OCI-LY7 (cell line): ENCODE data around the gene RNF130.

Experiments
- EZH2phosphoT487 ChIP-seq: fragments of 200-600 bp; sonication (generic); IDR thresholded peaks from 2 replicates; pipeline ENCODE4 v1.6.1; 2018; ENCODE audit warnings: low read depth, borderline replicate concordance, mild to moderate bottlenecking, mixed run types, antibody characterized with exemption, low read length, moderate library complexity, mixed read lengths
- TF ChIP-seq, protein P1 (sequence below): fragments of 200-600 bp; sonication (generic); conservative IDR thresholded peaks from 2 replicates; pipeline ENCODE4 v1.5.1; 2014; ENCODE audit warnings: mild to moderate bottlenecking, antibody characterized with exemption, low read length, moderate library complexity, mixed read lengths

DNA sequence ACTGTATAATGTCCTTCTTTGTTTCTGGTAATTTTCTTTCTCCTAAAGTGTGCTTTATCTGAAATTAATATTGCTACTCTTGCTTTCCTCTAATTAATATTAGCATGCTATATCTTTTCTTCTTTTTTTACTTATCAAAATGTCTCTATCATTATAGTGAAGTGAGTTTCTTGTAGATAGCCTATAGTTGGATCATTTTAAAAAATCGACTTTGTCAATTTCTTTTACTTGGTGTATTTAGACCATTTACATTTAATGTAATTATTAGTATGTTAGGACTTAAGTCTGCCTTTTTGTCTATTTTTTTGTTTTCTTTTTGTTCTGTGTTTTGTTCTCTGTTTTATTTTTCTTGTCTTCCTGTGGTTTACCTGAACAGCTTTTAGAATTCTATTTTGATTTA is 35.4 kb upstream of the RNF130 start:
- TF ChIP-seq, protein P1, sequence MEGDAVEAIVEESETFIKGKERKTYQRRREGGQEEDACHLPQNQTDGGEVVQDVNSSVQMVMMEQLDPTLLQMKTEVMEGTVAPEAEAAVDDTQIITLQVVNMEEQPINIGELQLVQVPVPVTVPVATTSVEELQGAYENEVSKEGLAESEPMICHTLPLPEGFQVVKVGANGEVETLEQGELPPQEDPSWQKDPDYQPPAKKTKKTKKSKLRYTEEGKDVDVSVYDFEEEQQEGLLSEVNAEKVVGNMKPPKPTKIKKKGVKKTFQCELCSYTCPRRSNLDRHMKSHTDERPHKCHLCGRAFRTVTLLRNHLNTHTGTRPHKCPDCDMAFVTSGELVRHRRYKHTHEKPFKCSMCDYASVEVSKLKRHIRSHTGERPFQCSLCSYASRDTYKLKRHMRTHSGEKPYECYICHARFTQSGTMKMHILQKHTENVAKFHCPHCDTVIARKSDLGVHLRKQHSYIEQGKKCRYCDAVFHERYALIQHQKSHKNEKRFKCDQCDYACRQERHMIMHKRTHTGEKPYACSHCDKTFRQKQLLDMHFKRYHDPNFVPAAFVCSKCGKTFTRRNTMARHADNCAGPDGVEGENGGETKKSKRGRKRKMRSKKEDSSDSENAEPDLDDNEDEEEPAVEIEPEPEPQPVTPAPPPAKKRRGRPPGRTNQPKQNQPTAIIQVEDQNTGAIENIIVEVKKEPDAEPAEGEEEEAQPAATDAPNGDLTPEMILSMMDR = no peak
- no peak for TF ChIP-seq EZH2phosphoT487
